Activated naive CD4-positive, alpha-beta T cell treated with Interleukin-2 at 50 U/mL for 16 hours (primary cell): ENCODE measurements around the gene PNMT.
A peak's percentile ranks its signal among the peaks of the same experiment; 100 is the strongest.

Experiments
- DNase-seq: peaks from one replicate; pipeline ENCODE4 v3.0.0-alpha.2; 2020

PNMT gene

GRCh38 chr17:39634384-39634871 is 33.8 kb upstream of the PNMT start:
- no peak for DNase-seq

- no peak for DNase-seq
Measured at GRCh38 chr17:39635614-39636176, 32.6 kb upstream of the PNMT start.

- DNase-seq: no peak
Measured at GRCh38 chr17:39636587-39636926, 31.7 kb upstream of the PNMT start.

- DNase-seq: peak; percentile 93
Measured at GRCh38 chr17:39636927-39637736, 31.1 kb upstream of the PNMT start, which contains the start of gene STARD3. Gene STARD3, plus strand, starts transcription at chr17:39637144. Its CDS starts 16,388 bp downstream, at chr17:39653532.

GRCh38 chr17:39638317-39638716 is 29.9 kb upstream of the PNMT start:
- no peak for DNase-seq

GRCh38 chr17:39639043-39639442 is 29.2 kb upstream of the PNMT start:
- DNase-seq: no peak

DNA sequence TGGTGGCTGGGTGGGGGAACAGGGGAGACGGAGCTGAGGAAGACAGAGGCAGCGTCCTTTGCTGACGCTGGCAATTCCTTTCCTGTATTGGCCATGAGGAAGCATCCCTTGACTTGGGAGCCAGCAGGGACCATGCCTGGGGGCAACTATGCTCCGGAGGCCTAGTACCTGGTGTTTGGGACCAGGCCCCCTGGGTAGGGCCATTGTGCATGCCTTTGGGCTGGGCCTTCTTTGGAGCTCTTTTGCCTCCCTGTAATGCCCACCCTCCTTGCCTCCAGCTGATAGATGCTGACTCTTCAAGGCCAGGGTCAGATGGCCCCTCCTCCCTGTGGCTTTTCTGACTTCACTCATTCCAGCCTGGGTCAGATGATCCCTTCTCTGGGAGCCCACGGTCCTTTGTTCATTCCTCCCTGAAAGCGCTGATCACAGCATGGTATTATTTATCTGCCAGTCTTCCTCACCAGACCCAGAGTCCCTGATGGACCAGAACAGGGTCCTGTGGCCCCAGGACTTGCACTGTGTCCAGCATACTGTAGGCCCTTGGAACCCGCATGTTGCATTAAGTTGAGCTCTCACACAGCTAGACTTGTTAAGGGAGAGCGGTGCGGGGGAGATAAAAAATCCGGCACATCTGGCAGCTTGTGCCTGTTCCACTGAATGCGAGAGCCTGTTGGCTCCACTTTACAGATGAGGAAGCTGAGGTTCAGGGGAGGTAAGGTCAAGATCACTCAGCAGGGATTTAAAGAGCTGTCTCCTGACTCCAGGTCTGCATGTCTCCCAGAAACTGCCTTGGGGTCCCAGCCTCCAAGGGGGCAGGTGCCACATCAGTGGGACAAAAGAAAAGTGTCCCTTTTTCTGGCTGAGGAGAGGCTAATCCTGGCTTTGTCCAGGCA is 28.4 kb upstream of the PNMT start:
- DNase-seq: no peak

DNA sequence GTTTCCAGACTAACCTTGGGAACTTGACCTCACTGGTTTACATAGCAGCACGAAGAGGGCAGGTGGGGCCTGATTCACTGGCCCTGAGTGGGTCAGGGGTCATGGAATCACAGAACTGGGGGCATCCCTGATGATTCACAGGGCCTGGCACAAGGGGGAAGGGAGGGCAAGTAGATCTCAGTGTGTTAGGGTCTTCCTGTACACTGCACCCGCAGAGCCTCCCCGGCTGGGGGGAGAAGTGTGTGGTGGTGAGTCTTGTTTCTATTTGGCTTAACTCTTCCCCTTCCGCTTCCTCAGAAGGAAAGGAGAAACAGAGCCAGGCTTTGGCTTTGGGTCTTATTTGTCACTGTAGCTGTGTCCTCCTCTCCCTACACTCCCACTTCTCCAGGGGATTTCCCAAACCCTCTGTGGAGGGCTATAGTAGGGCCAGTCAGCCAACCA is 27.6 kb upstream of the PNMT start:
- no peak for DNase-seq

DNA sequence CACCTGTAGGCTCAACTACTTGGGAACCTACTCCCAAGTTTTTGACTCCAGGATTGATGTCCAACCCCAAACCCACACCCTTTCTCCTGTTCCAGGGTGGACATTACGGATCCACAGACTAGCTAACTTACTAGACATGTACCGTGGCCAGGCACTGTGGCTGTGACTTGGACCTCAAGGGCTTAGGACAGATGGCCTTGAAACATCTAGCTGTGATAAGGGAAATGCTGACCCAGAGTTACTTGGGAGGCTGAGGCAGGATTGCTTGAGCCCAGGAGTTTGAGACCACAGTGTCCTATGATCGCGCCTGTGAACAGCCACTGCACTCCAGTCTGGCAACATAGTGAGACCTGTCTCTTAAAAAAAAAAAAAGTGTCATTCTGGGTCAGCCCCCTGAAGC is 27.2 kb upstream of the PNMT start:
- DNase-seq: no peak

DNA sequence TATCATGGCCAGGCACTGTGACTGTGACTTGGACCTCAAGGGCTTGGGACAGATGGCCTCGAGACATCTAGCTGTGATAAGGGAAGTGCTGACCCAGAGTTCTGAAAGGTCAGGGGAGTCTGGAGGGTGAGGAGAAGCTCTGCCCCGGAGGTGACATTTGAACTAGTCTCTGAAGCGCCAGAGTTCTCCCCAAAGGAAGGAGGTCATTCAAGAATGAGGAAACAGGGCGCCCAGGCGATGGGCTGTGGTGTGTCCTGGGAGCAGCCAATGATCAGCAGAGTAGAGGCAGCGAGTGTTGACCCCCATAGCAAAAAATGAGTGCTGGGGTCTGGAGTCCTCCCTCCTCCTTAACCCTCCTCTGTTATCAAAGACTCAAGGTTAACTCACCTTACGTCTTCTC is 26.4 kb upstream of the PNMT start:
- no peak for DNase-seq

DNA sequence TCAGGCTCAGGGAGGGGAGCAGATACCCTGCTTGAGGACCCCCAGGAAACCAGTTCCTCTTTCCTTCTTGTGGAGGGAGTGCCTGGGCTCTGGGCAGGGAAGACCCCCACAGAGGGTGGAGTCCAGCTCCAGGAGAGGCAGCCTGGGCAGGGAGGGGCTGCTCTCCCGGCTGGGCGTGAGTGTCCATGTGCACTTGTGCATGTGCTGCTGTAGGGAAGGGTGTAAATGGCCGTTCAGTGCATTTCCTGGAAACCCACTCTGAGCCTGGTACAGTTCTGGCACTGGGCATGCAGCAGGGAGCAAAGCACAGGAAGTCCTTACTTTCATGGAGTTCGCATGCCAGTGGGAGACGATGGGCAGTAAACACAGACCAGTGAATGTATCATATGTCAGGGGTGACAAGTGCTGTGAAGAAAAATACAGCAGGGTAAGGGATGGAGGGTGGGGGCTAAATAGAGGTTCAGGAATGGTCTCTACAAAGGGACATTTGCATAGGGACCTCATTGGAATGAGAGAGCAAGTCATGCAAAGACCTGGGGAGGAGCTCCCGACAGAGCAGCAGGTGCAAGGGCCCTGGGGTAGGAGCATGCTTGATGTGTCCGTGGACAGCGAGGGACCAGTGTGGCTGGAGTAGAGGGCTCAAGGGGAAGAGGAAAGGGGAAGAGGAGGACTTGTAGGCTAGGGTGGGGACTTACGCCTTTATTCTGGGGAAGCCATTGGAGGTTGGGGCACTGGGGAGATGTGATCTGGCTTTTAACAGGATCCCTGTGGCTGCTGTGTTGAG is 25.8 kb upstream of the PNMT start:
- DNase-seq: no peak

DNA sequence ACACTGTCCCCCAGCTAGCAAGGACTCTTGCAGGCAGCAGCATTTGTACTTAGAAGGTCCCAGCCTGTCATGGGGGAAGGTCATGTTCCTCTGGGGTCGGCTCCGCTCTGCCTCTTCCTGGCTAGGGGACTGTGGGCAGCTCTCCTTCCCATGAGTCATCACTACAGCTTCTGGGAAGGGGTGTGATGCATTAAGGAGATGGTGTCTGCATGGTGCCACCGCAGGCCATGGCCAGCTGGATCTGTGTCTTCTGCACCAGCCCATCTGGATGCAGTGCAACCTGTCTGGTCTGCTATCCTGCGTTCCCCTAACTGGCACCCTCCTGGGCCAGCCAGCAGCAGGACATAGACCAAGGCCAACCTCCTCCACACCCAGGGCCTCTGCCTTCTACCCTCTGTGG is 25.0 kb upstream of the PNMT start:
- DNase-seq: no peak

- DNase-seq: no peak
Measured at GRCh38 chr17:39647256-39647655, 21.0 kb upstream of the PNMT start.

DNA sequence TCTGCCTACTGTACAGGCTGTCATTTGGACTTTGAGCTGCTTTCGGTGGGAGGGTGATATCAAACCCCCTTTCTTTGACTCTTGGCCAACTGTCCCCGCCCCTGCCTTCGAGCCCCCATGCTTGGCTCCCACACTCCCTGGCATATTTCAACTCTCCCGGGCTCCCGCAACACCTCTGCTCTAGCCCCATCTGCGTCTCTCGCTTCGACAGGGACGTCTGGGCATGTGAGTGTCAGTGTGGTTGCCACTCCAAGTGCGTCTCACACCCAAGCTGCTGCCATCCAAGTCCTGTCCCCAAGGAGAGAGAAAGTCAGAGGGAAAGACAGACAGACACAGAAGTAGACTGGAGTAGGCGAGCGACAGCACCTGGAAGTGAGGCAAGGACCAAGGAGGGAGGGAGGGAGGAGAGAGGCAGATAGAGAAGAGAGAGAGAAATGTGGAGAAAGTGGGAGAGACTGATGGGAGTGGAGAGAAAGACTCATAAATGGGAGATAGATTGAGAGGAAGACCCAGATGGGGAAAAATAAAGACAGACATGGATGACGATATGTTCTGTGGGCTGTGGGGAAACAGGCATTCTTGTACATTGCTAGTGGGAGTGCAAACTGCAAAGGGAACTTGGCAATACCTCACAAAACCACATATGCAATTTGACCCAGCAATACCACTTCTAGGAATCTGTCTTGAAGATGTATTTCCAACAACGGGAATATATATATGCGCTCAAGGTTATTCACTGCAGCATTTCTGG is 19.5 kb upstream of the PNMT start:
- DNase-seq: no peak

DNA sequence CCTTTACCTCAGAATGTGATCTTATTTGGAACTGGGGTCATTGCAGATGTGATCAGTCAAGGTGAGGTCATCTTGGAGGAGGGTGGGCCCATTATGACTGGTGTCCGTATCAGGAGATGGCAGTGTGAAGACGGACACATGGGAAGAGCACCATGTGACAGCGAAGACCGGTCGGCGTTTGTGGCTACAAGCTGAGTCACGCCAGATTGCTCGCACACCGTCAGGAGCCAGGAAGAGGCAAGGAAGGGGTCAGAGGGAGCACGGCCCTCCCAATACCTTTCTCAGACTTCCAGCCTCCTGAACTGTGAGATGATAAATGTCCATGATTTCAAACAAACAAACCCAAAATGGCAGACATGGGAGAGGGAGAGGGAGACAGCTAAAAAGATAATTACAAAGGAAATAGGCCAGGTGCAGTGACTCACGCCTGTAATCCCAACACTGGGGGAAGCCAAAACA is 18.1 kb upstream of the PNMT start:
- no peak for DNase-seq

DNA sequence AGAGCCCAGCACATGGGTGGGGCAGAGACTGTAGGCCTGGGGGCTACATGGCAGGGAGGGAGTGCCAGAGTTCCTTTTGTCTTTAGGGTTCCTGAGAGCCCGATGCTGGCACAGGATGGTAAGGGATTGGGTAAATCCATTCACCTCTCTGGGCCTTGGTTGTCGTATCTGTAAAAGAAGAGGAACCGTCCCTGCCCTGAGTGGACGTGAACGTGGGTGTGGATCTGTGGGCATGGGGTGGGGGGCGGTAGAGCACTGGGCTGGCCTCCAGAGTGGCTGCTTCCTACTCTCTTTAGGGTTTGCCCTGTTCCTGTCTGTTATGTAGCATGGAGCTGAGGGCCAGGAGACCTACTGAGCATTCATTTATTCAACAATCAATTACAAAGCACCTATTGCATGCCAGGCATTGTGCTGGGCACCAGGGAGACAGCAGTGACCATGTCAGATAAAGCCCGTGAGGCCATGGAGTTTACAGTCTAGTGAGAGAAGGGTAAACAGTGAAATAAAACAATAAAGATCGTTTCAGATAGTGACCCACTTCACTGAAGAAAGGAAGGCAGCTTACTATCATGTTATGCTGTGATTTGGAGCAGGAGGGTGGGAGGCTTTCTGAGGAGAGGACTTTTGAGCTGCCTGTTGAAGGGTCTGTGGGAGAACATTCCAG is 16.2 kb upstream of the PNMT start:
- DNase-seq: no peak

- DNase-seq: no peak
Measured at GRCh38 chr17:39652587-39653315, 15.5 kb upstream of the PNMT start.

GRCh38 chr17:39653316-39653661 is 15.0 kb upstream of the PNMT start:
- no peak for DNase-seq

DNA sequence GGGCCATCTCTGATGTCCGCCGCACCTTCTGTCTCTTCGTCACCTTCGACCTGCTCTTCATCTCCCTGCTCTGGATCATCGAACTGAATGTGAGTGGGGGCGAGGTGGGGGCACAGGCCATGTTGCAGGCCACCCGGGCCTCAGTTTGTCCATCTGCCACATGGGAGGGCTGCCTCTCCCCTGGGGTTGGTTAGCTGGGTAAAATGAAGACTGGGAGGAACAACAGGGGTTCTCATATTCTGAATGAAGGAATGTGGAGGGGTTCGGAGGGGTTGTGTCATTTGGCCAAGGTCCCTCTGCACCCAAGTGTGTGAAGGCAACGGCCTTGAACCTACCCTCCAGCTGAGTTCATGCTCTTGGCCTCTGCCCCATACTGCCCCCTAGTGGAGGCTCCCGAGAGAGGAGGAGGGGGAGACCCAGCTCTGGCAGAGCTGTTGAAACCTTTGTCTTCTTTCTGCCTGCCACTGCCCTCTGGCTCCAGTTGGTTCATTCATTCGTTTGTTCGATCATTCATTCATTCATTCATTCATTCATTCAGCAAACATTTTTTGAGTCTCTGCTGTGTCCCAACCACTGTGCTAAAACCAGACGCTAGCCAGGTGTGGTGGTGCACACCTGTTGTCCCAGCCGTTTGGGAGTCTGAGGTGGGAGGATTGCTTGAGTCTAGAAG is 14.5 kb upstream of the PNMT start:
- peak; percentile 80 for DNase-seq

DNA sequence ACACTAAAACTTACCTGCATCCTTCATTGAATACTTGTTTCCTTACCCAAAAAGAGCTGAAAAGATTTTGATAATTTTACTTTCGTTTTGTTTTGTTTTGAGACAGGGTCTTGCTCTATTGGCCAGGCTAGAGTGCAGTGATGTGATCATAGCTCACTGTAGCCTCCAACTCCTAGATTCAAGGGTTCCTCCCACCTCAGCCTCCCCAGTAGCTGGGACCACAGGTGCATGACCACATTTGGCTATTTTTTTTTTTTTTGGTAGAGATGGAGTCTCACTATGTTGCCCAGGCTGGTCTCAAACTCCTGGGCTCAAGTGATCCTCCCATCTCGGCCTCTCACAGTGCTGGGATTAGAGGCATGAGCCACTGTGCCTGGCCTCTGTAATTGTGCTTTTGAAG is 13.1 kb upstream of the PNMT start:
- no peak for DNase-seq
